Mucosa of descending colon (tissue), 3 donors: ENCODE results near the gene ARIH2. TPM values are rescaled to one million over a fixed set of nuclear protein-coding genes. Genes with fewer than 3 reads are reported as not detected.
"Not testable (repeated sequence)": the region's sequence is repeated elsewhere in the genome, so short reads cannot be mapped to it uniquely, and the experiment has no call there.

Experiments used
- ATAC-seq: fragments of 200-7000 bp; cut with Tn5 transposase; one replicate; pipeline ENCODE4 v1.9.1; 2020; ENCODE audit warnings: mild to moderate bottlenecking, moderate library complexity
- DNase-seq, 3 donors: peaks; one replicate each; pipeline ENCODE4 v3.0.0-alpha.2; 2020
- H3K36me3 ChIP-seq: fragments of 200-600 bp; one replicate; pipeline ENCODE4 v1.8.0; 2021; ENCODE audit warnings: low read depth, mild to moderate bottlenecking
- H3K4me1 ChIP-seq: fragments of 200-600 bp; one replicate; pipeline ENCODE4 v1.8.0; 2021; ENCODE audit warnings: low read depth, mild to moderate bottlenecking
- H3K4me3 ChIP-seq: fragments of 200-600 bp; one replicate; pipeline ENCODE4 v1.8.0; 2021; ENCODE audit warnings: mild to moderate bottlenecking
- H3K9me3 ChIP-seq: fragments of 200-600 bp; one replicate; pipeline ENCODE4 v1.8.0; 2021; ENCODE audit warnings: mild to moderate bottlenecking
- intact Hi-C, 2 donors: fragments of 100-400 bp; cut with DNase I in 1 of 2; cut with micrococcal nuclease in 1 of 2; formaldehyde crosslinking; loops; one replicate each; pipeline versions ENCODE4 v1.11.0 to v1.11.1; 2022; cut with DNase I, micrococcal nuclease
- total RNA-seq, 3 donors: library from RNA; stranded (reverse); fragmentation: NEBNext Ultra II Directional in 2 of 3; extraction: Animal tissue kit (Norgen Biotek cat#: 25700) in 2 of 3; gene quantifications; one replicate each; pipeline versions ENCODE4 v1.2.1 to v1.2.4, GENCODE V29; 2021 to 2023
- TF ChIP-seq, protein P1 (sequence below): fragments of 200-600 bp; IDR thresholded peaks from one replicate; pipeline ENCODE4 v1.8.0; 2022; ENCODE audit warnings: antibody characterized with exemption, mild to moderate bottlenecking
- donor health status: DM: no; HTN: no; CAD: no; lungs with moderate emphysema.
- donor health status: DM: no; HTN: no; CAD: no.
- donor health status: DM: no; HTN: yes; CAD: no.

ARIH2 gene
- total RNA-seq, 3 donors from 2014 or later = 73.3 to 109 (median 82.1) TPM

DNA sequence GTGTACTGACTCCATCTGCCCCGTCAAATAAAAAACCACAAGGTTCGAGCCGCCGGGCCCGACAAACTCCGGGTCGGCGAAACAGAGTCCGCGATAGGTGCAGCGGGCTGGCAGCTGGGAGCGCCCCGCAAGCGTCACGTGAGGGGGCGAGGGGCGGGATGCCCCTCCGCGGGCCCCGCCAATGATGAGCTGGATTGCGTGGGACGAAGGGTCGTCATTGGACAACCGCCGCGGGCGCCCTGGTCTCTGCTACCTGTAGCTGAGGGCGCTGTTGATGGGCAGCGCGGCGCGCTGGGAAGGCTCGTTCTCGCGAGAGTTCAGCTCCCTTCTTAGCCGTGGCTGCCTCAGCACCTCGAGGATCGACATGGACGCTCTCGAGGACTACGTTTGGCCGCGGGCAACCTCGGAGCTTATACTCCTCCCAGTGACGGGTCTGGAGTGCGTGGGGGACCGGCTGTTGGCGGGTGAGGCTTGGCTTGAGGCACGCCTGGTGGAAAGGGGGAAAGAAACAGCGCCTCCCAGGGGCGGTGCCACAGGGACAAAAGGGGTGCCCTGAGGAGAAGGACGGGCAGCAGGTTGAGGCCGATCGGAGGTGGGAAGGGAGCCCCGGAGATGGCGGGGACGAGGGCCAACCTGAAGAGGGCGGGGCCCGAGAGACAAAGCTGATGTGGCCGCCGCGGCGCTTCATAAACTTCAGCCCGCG is 88.6 kb downstream of the ARIH2 start, which contains the start of gene WDR6:
Gene WDR6, plus strand, starts transcription at position 324 of the 703 bp plus-strand sequence. Its CDS starts 41 bp downstream, at position 365.
- intact Hi-C loops = no loop called here
- no peaks in the 10 kb centered on the region for H3K9me3 ChIP-seq
- H3K4me1 ChIP-seq = peaks cover 9% of the 10 kb centered on the region
- DNase-seq = peak; percentile 97 to 99 (median 97)
- peak within 1 kb of the TSS; percentile 51 for H3K4me3 ChIP-seq
- TF ChIP-seq, protein P1, sequence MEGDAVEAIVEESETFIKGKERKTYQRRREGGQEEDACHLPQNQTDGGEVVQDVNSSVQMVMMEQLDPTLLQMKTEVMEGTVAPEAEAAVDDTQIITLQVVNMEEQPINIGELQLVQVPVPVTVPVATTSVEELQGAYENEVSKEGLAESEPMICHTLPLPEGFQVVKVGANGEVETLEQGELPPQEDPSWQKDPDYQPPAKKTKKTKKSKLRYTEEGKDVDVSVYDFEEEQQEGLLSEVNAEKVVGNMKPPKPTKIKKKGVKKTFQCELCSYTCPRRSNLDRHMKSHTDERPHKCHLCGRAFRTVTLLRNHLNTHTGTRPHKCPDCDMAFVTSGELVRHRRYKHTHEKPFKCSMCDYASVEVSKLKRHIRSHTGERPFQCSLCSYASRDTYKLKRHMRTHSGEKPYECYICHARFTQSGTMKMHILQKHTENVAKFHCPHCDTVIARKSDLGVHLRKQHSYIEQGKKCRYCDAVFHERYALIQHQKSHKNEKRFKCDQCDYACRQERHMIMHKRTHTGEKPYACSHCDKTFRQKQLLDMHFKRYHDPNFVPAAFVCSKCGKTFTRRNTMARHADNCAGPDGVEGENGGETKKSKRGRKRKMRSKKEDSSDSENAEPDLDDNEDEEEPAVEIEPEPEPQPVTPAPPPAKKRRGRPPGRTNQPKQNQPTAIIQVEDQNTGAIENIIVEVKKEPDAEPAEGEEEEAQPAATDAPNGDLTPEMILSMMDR = no peak
- ATAC-seq = peak; percentile 89
- no peaks in the 10 kb centered on the region for H3K36me3 ChIP-seq

DNA sequence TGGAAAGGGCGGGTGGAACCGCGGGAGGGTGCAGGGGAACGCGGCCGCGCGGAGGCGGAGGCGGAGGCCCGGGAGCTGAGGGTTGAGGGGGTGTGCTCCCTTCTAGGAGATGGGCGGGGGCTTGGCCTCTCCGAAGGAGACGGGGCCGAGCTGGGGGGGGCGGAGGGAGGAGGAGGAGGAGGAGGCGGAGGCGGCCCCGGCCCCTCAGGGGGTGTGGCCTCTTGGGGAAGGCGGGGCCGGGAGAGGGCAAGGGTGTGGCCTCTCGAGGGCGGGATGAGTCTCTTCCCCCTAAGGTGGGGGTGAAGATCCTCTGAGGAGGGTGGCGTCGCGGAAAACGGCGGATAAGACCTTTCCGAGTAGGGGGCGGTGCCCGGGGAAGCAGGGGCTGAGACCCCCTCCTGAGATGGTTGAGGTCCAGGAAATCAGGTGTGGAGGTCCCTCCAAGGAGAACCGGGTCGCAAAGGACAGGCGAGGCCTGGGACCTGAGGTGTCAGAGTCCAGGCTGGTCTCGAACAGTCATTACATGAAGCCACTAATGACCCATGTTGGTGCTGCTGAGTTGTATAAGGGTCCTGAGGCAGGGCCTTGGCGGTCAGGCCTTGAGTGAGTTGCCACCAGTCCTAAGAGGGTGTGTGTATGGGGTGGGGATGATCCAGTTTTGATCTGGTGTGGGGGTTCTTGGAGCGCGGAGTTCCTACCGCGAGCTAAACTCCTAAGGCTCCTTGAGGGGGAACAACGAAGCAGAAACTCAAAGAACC is 89.3 kb downstream of the ARIH2 start:
- no peaks in the 10 kb centered on the region for H3K9me3 ChIP-seq
- peak; percentile 87 for ATAC-seq
- H3K36me3 ChIP-seq = no peaks in the 10 kb centered on the region
- H3K4me3 ChIP-seq = peak overlapping the region; percentile 51
- intact Hi-C loops = no loop called here
- DNase-seq = peak; percentile 92 to 97 (median 96)
- TF ChIP-seq, protein P1 = no peak
- peaks cover 9% of the 10 kb centered on the region for H3K4me1 ChIP-seq

DNA sequence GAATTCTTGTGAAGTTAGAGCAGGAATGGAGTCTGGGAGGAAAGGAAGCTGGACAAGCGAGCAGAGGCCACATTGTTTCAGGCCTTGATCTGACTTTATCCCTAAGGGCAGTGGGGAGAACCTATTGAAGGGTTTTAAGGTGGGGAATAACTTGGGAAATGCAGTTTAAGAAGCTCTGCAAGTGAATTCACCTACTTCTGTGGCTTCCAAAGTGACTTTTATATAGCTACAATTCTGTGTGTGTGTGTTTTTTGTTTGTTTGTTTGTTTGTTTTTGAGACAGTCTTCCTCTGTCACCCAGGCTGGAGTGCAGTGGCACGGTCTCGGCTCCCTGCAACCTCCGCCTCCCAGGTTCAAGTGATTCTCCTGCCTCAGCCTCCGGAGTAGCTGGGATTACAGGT is 90.0 kb downstream of the ARIH2 start:
- H3K36me3 ChIP-seq, DNase-seq, H3K4me1 ChIP-seq, ATAC-seq, intact Hi-C loops, H3K9me3 ChIP-seq, H3K4me3 ChIP-seq: not testable (repeated sequence)

DNA sequence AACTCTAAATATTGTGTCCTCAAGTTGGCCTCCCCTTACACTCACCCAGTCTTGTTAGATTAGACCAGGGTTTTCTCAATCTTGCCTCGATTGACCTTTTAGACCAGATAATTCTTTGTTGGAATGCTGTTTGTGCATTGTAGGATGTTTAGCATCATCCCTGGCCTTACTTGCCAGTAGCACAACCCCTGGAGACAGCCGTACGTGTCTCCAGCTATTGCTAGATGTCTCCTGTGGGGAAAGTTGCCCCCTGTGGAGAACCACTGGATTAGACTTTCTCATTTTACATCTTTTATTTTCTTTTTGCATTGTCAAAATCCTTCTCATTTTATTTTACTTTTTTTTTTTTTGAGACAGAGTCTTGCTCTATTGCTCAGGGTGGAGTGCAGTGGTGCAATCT is 90.8 kb downstream of the ARIH2 start:
- intact Hi-C loops = no loop called here
- Histone ChIP-seq H3K4me1 (peaks cover 9% of the 10 kb centered on the region), H3K4me3 (no peak overlapping the region), H3K9me3 (no peaks in the 10 kb centered on the region), H3K36me3 (no peaks in the 10 kb centered on the region)
- TF ChIP-seq, protein P1 = no peak
- no peak for DNase-seq
- no peak for ATAC-seq

DNA sequence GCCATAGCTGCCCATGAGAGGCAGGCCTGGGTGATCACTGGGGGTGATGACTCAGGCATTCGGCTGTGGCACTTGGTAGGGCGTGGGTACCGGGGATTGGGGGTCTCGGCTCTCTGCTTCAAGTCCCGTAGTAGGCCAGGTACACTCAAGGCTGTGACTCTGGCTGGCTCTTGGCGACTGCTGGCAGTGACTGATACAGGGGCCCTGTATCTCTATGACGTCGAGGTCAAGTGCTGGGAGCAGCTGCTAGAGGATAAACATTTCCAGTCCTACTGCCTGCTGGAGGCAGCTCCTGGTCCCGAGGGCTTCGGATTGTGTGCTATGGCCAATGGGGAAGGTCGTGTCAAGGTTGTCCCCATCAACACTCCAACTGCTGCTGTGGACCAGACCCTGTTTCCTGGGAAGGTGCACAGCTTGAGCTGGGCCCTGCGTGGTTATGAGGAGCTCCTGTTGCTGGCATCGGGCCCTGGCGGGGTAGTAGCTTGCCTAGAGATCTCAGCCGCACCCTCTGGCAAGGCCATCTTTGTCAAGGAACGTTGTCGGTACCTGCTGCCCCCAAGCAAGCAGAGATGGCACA is 93.9 kb downstream of the ARIH2 start:
- TF ChIP-seq, protein P1 = no peak
- intact Hi-C loops = no loop called here
- Histone ChIP-seq H3K9me3 (no peaks in the 10 kb centered on the region), H3K4me1 (peaks cover 8% of the 10 kb centered on the region), H3K4me3 (no peak overlapping the region), H3K36me3 (peaks cover 4% of the 10 kb centered on the region)
- ATAC-seq = no peak
- peak in 1 of 3 donors; percentile 31 for DNase-seq
